ENCODE measurements around the gene ABLIM2.

GRCh38 chr4:8015512-8015911 lies 143.1 kb downstream of the ABLIM2 start:
- TF ChIP-seq ZNF70 (CRISPR knock-in tag; IDR thresholded peaks at IDR 0.05), result no peak
- no peak for TF ChIP-seq PATZ1 (CRISPR knock-in tag; IDR thresholded peaks at IDR 0.05; ENCODE audit: borderline replicate concordance)
- TF ChIP-seq ESRRG (CRISPR knock-in tag; IDR thresholded peaks at IDR 0.05), result no peak
- TF ChIP-seq GLIS3 (CRISPR knock-in tag; IDR thresholded peaks at IDR 0.05), result no peak
- no peak for TF ChIP-seq ZC3H10 (CRISPR knock-in tag; IDR thresholded peaks at IDR 0.05)
- TF ChIP-seq RARB (CRISPR knock-in tag; IDR thresholded peaks at IDR 0.05), result no peak
- no peak for TF ChIP-seq ISL1 (CRISPR knock-in tag; IDR thresholded peaks at IDR 0.05)
- TF ChIP-seq PPARA (CRISPR knock-in tag; IDR thresholded peaks at IDR 0.05; ENCODE audit: borderline replicate concordance), result no peak
- TF ChIP-seq, protein P1, sequence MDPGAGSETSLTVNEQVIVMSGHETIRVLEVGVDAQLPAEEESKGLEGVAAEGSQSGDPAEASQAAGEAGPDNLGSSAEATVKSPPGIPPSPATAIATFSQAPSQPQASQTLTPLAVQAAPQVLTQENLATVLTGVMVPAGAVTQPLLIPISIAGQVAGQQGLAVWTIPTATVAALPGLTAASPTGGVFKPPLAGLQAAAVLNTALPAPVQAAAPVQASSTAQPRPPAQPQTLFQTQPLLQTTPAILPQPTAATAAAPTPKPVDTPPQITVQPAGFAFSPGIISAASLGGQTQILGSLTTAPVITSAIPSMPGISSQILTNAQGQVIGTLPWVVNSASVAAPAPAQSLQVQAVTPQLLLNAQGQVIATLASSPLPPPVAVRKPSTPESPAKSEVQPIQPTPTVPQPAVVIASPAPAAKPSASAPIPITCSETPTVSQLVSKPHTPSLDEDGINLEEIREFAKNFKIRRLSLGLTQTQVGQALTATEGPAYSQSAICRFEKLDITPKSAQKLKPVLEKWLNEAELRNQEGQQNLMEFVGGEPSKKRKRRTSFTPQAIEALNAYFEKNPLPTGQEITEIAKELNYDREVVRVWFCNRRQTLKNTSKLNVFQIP (CRISPR knock-in tag; IDR thresholded peaks at IDR 0.05; ENCODE audit: borderline replicate concordance, low read depth), result no peak
- TF ChIP-seq ZFP3 (CRISPR knock-in tag; IDR thresholded peaks at IDR 0.05), result no peak
- no peak for TF ChIP-seq CSDC2 (CRISPR knock-in tag; IDR thresholded peaks at IDR 0.05)
- TF ChIP-seq SNAI2 (CRISPR knock-in tag; IDR thresholded peaks at IDR 0.05), result no peak
- TF ChIP-seq ZNF8 (CRISPR knock-in tag; IDR thresholded peaks at IDR 0.05), result no peak
- no peak for TF ChIP-seq ARNTL (CRISPR knock-in tag; IDR thresholded peaks at IDR 0.05; ENCODE audit: borderline replicate concordance, low read depth)

Data from SK-N-SH treated with all-trans-retinoic acid at 6 μM for 48 hours (cell line).